KOPT-K1 (cell line): Measurements from ENCODE around the gene TLL2.

Source experiments
- H3K27ac ChIP-seq: fragments of 200-600 bp; sonication (generic); 2 replicates; pipeline ENCODE4 v1.5.1; 2016; ENCODE audit warnings: antibody characterized with exemption, mild to moderate bottlenecking, low read depth, low read length; ENCODE audit not compliant: poor library complexity, severe bottlenecking
- H3K36me3 ChIP-seq: fragments of 200-600 bp; sonication (generic); 2 replicates; pipeline ENCODE4 v1.5.1; 2017; ENCODE audit warnings: antibody characterized with exemption, mild to moderate bottlenecking, low read length, moderate library complexity; ENCODE audit not compliant: insufficient read depth
- H3K9me3 ChIP-seq: fragments of 200-600 bp; sonication (generic); 2 replicates; pipeline ENCODE4 v1.5.1; 2017; ENCODE audit warnings: antibody characterized with exemption, low read length, mild to moderate bottlenecking; ENCODE audit not compliant: insufficient read depth, poor library complexity, severe bottlenecking

Gene TLL2

DNA sequence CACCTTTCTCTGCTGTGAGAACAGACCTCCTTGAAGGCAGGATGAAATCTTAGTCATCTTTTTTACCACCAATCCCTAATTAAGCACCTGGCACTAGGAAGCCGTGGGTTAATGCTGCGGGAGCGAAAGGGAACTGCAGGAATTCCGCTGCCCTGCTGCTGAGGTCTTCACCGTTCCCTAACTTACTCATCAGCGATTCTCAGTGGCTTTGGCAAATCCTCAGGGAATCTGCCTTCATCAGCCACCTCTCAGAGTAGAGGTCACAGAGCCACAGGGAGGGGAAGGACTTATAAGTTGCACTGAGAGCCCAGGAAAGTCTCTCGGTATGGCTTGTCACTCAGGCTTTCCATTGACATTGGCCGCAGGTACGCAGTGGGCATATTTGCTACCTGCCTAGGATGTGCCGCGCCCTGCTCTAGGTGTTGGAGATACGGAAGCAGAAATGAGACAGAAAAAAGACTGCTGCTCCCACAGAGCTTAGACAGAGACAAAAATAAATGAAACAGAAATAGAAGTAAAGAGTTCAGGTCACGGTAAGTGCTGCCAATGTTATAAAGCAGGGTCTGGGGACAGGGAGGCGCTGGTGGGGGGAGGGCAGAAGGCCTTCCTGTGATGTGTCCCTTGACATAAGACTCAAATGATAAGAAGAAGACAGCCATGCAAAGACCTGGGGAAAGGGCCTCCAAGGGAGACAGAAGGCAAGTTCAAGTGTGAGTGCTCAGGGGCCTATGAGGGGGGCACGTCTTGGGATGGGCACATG is 82.3 kb downstream of the TLL2 start:
- Histone ChIP-seq H3K9me3 (peaks cover 6% of the 10 kb centered on the region), H3K27ac (no peak overlapping the region), H3K36me3 (no peaks in the 10 kb centered on the region)

DNA sequence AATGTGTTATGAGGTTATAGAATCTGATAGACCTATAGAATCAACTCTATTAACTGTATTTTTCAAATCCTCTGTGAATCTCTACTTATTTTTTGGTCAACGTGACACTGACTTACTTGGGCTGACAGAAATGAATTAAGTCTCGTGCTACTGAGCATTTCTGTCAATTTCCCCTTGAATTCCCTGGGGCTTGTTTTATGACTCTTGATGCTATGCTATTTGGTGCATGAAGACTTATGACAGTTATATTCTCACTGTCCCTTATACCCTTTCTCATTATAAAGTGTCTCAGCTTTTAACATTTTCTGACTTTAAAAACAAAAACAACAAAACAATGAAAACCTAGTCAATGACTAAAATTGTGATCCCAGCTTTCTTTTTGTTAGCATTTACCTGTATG is 86.4 kb downstream of the TLL2 start:
- Histone ChIP-seq H3K9me3 (no peaks in the 10 kb centered on the region), H3K36me3 (no peaks in the 10 kb centered on the region)

DNA sequence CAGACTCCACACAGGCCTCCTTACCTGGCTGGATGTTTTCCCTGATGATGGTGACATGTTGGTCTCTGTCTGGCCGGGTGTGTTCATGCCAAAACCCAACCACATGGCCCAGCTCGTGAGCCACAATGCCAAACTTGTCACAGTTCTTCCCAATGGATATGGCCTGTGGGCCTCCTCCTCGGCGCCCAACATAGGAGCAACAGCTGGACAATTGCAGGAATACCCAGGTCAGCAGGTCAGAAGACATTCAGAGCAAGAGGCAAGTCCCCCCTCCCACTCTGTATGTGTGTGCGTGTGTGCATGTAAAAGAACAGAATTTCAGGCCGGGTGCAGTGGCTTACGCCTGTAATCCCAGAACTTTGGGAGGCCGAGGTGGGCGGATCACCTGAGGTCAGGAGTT is 91.2 kb downstream of the TLL2 start:
- no peaks in the 10 kb centered on the region for H3K9me3 ChIP-seq

More for the DNA sequence above, 86.4 kb downstream of the TLL2 start:
- no peak overlapping the region for H3K27ac ChIP-seq

DNA sequence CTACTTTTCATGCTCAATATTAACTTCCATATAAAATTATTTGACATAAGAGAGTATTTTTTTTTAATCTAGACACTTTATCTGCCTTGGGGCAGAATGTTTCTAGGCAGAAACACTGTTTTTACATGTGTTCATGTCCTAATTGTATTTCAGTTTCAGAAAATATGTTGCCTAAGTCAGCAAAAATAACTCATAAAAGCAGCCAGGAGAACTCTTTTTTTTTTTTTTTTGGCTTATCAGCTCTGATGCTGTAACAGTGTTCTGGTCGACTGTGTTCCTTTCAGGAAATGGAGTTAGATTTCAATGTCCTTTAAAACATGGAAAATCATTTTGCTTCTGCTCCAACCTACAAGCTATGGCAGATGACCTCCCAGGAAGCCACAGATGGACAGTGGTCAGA is 91.7 kb downstream of the TLL2 start:
- Histone ChIP-seq H3K36me3 (no peaks in the 10 kb centered on the region), H3K27ac (no peak overlapping the region), H3K9me3 (no peaks in the 10 kb centered on the region)

More for the DNA sequence above, 91.2 kb downstream of the TLL2 start:
- H3K36me3 ChIP-seq: no peaks in the 10 kb centered on the region
- no peak overlapping the region for H3K27ac ChIP-seq

DNA sequence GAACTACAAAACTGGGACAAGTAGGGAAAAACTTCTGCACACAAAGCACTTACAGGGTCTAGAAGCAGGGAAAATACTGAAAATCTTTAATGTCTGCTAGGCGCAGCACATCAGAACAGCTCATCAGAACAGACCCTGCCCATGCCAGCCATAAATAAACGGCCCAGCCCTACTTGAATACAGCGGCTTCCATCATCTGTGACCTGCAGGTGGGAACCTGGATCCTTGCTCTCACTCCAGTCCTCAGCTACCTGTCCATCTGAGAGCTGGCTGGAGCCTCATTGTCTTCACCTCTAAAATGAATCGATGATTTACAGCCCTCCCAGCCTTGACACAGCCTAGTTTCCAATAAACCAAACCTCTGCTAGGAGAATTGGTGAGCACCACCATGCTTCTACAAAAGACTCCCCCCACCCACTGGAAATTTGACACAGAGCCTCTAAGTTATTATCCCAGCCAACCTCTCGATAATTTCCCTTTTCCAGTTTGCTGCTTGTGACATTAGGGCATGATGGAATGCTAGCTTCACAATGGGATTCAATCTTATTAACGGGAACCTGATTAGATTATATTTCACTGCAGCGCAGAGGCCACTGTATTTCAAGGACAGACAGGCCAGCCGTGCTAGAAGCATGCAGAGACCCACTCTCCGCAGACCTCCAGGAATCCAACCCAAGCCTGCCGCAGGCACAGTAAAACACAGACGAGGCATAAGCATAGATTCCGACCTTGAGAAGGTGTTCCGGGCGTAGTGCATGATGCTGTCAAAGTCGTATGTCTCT is 93.3 kb downstream of the TLL2 start:
- no peaks in the 10 kb centered on the region for H3K36me3 ChIP-seq
- no peak overlapping the region for H3K27ac ChIP-seq
- H3K9me3 ChIP-seq: no peaks in the 10 kb centered on the region

DNA sequence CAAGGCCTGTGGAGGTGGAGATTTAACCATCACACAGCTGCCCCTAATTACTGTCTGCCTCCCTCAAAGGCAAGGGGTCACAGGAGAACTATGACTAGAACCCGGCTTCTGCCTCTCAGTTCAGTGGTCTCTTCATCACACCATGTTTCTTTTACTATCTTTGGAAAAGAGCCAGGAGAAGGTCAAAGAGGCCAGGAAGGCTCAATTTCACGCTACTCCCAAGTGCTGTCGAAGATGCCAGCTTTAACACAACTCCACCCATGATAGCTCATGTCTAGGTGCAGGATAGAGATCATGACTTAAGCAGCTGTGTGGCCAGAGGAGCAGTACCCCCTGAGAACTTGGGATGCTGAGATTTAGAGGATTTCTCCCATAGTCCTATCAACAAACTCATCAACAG is 94.4 kb downstream of the TLL2 start:
- Histone ChIP-seq H3K27ac (no peak overlapping the region), H3K9me3 (no peaks in the 10 kb centered on the region), H3K36me3 (no peaks in the 10 kb centered on the region)

DNA sequence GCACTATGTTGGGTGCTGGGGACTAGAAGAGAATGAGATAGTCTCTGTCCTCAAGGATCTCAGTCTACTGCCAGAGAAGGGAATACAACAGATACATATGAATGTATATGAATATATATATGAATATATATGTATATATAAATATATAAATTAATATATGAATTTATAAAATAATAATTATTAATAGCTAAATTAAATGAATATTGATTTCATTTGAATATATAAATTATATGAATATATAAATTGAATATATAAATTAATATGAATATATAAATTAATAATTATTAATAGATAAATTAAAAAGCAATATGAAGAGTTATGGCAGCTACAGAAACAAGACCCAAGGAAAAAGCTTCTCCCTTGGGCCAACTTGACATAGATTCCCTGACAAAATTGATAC is 95.1 kb downstream of the TLL2 start:
- Histone ChIP-seq H3K9me3 (no peaks in the 10 kb centered on the region), H3K27ac (no peak overlapping the region), H3K36me3 (no peaks in the 10 kb centered on the region)

DNA sequence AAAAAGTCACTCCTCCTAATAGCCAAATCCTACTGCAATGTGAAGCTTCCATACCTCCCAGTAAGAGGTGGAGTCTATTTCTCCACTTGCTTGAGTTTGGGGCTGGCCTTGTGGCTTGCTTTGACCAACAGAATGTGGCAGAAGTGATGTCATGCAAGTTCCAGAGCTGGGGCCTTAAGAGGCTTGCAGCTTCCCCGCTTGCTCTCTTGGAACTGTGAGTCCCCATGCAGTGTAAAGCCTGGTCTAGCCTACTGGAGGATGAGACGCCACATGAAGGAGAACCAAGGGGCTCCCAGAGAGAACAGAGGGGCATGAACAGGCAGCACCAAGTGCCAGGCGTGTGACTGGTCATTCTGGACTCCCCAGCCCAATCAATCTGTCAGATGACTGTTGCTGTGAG is 96.3 kb downstream of the TLL2 start:
- Histone ChIP-seq H3K9me3 (no peaks in the 10 kb centered on the region), H3K36me3 (no peaks in the 10 kb centered on the region), H3K27ac (no peak overlapping the region)

DNA sequence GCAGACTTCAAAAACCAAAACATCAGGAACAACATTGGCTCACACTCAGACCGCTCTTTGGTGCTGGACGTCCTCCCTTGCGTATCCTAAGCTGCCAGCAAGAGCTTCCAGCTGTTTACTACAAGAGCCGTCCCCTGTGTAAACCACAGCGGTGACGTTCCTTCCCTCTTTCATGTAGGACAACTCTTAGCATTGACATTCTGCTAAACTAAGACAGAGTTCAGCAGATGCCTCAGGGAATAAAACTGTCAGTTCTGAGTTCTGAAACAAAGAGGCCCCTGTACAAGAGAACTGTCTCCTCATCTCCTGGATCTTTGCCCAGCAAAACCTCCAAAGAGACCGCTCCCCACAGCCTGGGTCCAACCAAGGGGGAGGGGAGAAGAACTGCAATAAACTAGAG is 97.1 kb downstream of the TLL2 start:
- Histone ChIP-seq H3K27ac (no peak overlapping the region), H3K9me3 (no peaks in the 10 kb centered on the region)

DNA sequence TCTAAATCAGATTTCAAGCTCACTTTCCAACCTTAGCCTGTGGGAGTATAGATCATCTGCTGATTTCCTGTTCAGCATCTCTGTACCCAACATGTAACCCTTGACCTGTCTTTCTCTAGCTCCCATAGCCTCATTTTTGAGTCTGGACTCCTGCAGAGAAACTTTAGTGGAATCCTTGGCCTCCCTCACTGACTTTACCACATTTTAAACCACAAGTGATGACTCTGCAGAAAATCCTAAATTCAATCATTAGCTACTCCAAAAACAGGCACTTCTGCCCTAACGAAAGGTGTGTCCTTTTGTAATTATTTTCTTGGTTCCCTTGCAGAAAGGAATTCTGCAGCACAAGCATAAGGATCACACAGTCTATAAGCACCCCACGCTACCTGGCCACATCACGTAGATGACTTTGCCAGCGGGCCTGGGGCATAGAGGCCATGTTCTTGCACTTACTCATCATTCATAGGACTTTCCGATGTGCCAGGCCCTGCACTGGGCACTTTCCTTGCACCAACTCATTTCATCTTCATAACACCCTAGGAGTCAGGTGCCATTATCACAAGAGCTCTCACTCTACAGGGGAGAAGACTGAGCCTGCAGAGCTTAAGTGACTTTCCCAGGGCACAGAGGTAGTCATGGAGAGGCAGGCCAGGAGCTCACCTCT is 97.7 kb downstream of the TLL2 start:
- H3K36me3 ChIP-seq: no peaks in the 10 kb centered on the region
- H3K9me3 ChIP-seq: no peaks in the 10 kb centered on the region
- H3K27ac ChIP-seq: no peak overlapping the region

More for the DNA sequence above, 97.1 kb downstream of the TLL2 start:
- H3K36me3 ChIP-seq: no peaks in the 10 kb centered on the region

DNA sequence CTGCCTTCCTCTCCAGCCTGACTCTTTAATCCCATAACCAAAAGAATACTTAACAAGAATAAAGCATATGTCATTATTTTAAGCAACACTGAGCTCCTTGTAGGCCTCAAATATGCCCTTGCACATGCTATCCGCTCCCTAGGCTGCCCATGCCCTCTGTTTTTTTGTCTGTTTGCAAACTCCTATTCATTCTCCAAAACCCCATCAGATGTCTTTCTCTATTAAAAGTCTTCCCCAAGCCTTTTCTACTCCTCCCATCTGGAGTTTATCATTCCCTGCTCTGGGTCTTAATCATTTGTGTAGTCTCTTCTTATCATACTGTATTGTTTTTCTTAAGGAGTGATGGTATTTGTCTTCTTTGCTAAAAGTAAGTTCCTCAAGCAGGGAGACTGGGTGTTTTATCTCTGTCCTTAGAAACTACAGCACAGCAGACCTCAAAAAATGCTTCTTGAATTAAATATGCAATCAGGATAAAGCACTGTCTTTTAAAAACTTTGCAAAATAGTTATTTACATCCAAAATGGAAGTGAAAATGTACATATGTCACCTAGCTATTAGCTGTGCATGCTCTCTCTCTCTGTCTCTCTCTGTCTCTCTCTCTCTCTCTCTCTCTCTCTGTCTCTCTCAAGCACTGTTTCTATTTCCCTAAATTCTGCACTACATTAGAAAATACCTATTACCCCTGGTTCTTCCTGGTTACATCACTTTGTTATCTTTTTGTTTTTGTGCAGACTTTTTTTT is 98.4 kb downstream of the TLL2 start:
- H3K27ac ChIP-seq: no peak overlapping the region
- no peaks in the 10 kb centered on the region for H3K9me3 ChIP-seq
- no peaks in the 10 kb centered on the region for H3K36me3 ChIP-seq

DNA sequence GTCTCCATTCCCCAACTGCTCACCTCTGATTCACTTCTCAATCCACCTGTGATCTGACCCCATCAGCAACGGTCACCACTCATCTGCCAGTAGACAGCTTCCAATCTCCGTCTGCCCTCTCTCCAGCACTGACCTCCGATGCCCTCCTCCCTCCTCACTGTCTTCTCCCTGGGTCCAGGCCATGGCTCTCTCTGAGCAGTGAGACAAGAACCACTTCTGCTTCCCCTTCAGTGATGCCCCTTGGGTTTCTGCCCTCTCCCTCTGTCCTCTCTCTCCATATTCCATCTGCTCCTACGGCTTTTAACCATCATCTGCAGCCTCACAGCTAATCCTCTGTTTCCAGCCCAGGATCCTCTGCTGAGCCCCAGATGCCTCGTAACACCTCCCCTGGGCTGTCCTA is 99.4 kb downstream of the TLL2 start:
- Histone ChIP-seq H3K9me3 (no peaks in the 10 kb centered on the region), H3K27ac (no peak overlapping the region), H3K36me3 (no peaks in the 10 kb centered on the region)

DNA sequence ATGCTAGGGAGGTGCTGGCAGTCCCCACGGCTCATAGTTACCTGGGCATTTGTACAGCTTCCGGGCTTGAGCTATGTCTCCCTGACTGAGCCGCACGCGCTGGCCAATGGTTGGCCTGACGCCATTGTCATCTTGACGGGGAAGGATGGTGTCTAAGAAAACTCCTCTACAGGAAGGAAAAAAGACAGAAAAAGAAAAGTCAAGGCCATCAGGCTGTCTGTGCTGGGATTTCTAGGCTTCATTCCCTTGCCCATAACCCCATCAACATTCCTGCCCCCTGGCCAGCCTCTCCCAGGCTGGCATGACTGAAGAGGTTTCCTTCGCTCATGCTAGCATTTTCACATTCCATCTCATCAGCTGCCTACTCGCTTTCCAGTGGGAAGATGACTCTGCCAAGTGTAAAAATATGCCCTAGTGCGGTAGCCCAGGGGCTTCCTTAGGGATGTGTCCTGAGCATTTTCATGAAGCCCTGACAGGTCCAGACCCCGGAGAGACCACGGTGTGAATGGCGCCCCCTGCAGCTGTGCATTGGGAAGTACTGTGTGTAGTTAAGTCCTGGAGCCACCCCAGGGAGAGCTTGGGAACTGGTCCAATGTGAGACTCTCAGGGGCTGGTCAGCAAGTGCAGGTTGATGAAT is 100.5 kb downstream of the TLL2 start:
- no peak overlapping the region for H3K27ac ChIP-seq
- H3K9me3 ChIP-seq: no peaks in the 10 kb centered on the region
- H3K36me3 ChIP-seq: no peaks in the 10 kb centered on the region

DNA sequence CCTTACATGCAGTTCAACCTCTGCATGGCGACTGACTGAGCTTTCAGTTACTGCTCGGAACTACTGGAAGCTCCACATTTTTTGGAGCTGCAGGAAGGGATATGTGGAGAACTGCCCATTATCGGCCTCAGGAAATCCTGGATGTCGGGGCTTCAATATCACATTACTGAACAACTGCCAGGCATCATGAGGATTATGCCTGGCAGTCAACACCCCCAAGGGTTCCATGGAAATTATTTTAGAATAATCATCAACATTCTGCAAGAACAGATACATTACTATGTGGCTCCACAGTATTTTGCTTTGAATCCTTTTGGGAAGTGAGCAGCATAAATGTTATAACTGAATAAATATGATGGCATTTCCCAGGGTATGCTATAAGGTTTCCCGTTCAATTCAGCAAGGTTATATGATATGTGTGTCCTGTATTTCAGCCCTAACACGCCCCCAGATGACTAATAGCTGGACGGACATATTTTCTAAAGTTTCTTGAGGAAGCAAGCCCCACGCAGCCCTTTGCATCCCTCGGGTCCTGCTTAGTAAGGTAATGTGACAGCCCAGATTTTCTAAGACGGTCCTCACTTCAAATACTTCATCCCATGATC is 101.9 kb downstream of the TLL2 start:
- Histone ChIP-seq H3K27ac (no peak overlapping the region), H3K36me3 (no peaks in the 10 kb centered on the region), H3K9me3 (no peaks in the 10 kb centered on the region)
